Stomach (tissue), 4 donors: ENCODE results near the gene TBPL1.

ENCODE experiments used
- CTCF ChIP-seq, 7 experiments: fragments of 450-650 bp in 4 of 7; fragments of 200-600 bp in 3 of 7; sonication (generic) in 3 of 7; IDR thresholded peaks; one replicate each; pipeline ENCODE4 v1.5.1; 2016 to 2019; ENCODE audit warnings: antibody characterized with exemption in 7 of 7, control low read depth in 2 of 7, mild to moderate bottlenecking in 1 of 7
- POLR2AphosphoS5 ChIP-seq, 3 donors: sonication (generic); formaldehyde crosslinking; IDR thresholded peaks; one replicate each; pipeline ENCODE4 v1.6.1; 2016; ENCODE audit warnings: antibody characterized with exemption in 3 of 3

GRCh38 chr6:133991096-133991593 is 38.1 kb downstream of the TBPL1 start:
- TF ChIP-seq CTCF (IDR thresholded peaks at IDR 0.05) = no peak
- no peak for TF ChIP-seq POLR2AphosphoS5 (IDR thresholded peaks at IDR 0.05)
